HG03575 (cell line): ENCODE results near the gene NPB.

Experiments used
- ATAC-seq: cut with Tn5 transposase; IDR thresholded peaks from one replicate; pipeline ENCODE4 v1.9.1; 2021; ENCODE audit not compliant: unreplicated experiment, insufficient number of reproducible peaks, low FRiP score; ENCODE audit errors: extremely low read depth

NPB gene

GRCh38 chr17:81902023-81902652 lies at the start of gene NPB:
Gene NPB, plus strand, starts transcription at chr17:81902238. Its CDS starts 40 bp downstream, at chr17:81902278.
- ATAC-seq: no peak

GRCh38 chr17:81854974-81855774 lies 46.9 kb upstream of the NPB start:
- no peak for ATAC-seq

- ATAC-seq: no peak
These were observed 43.7 kb upstream of the NPB start for GRCh38 chr17:81858170-81858966.

GRCh38 chr17:81858967-81859905 lies 42.8 kb upstream of the NPB start:
- ATAC-seq: no peak

GRCh38 chr17:81859906-81860755 lies 41.9 kb upstream of the NPB start, which contains the start of gene P4HB:
Gene P4HB, minus strand, starts transcription at chr17:81860535. Its CDS starts 64 bp downstream, at chr17:81860471.
- ATAC-seq: no peak

- peak; percentile 44 for ATAC-seq
These were observed 41.1 kb upstream of the NPB start for GRCh38 chr17:81860756-81861568.

GRCh38 chr17:81863123-81863675 lies 38.8 kb upstream of the NPB start:
- no peak for ATAC-seq

- ATAC-seq: no peak
These were observed 37.9 kb upstream of the NPB start for GRCh38 chr17:81863833-81864768.

- no peak for ATAC-seq
These were observed 36.7 kb upstream of the NPB start for GRCh38 chr17:81865358-81865732.

- no peak for ATAC-seq
These were observed 36.2 kb upstream of the NPB start for GRCh38 chr17:81865733-81866439.

- ATAC-seq: no peak
These were observed 35.4 kb upstream of the NPB start for GRCh38 chr17:81866440-81867169.

GRCh38 chr17:81867170-81867990 lies 34.7 kb upstream of the NPB start:
- ATAC-seq: no peak

- no peak for ATAC-seq
These were observed 33.9 kb upstream of the NPB start for GRCh38 chr17:81867991-81868673.
